ENCODE results near the gene HPRT1.

Gene HPRT1

GRCh38 chrX:134460005-134460861 is at the start of gene HPRT1:
Gene HPRT1 (plus strand): TSS chrX:134460165. CDS start chrX:134460312, 147 bp downstream.
- no peak for TF ChIP-seq ZNF274 (IDR thresholded peaks at IDR 0.05; ENCODE audit: low read depth, low read length)
- H3K4me3 ChIP-seq (ENCODE audit: low read length): peak within 1 kb of the TSS; percentile 85

GRCh38 chrX:134416087-134416486 is 43.9 kb upstream of the HPRT1 start:
- TF ChIP-seq ZNF274 (IDR thresholded peaks at IDR 0.05; ENCODE audit: low read depth, low read length): no peak
- H3K4me3 ChIP-seq (ENCODE audit: low read length): no peak overlapping the region

- TF ChIP-seq ZNF274 (IDR thresholded peaks at IDR 0.05; ENCODE audit: low read depth, low read length): no peak
- no peak overlapping the region for H3K4me3 ChIP-seq (ENCODE audit: low read length)
Observed at GRCh38 chrX:134418317-134419113, 41.5 kb upstream of the HPRT1 start.

- no peak overlapping the region for H3K4me3 ChIP-seq (ENCODE audit: low read length)
- no peak for TF ChIP-seq ZNF274 (IDR thresholded peaks at IDR 0.05; ENCODE audit: low read depth, low read length)
Observed at GRCh38 chrX:134419784-134420183, 40.2 kb upstream of the HPRT1 start.

GRCh38 chrX:134423606-134424005 is 36.4 kb upstream of the HPRT1 start:
- TF ChIP-seq ZNF274 (IDR thresholded peaks at IDR 0.05; ENCODE audit: low read depth, low read length): no peak
- H3K4me3 ChIP-seq (ENCODE audit: low read length): no peak overlapping the region

- TF ChIP-seq ZNF274 (IDR thresholded peaks at IDR 0.05; ENCODE audit: low read depth, low read length): no peak
Observed at GRCh38 chrX:134426281-134426680, 33.7 kb upstream of the HPRT1 start.

GRCh38 chrX:134431894-134432293 is 28.1 kb upstream of the HPRT1 start:
- TF ChIP-seq ZNF274 (IDR thresholded peaks at IDR 0.05; ENCODE audit: low read depth, low read length): no peak
- no peak overlapping the region for H3K4me3 ChIP-seq (ENCODE audit: low read length)

More at GRCh38 chrX:134426281-134426680, 33.7 kb upstream of the HPRT1 start:
- H3K4me3 ChIP-seq (ENCODE audit: low read length): no peak overlapping the region

GRCh38 chrX:134435894-134436293 is 24.1 kb upstream of the HPRT1 start:
- H3K4me3 ChIP-seq (ENCODE audit: low read length): no peak overlapping the region
- no peak for TF ChIP-seq ZNF274 (IDR thresholded peaks at IDR 0.05; ENCODE audit: low read depth, low read length)

- TF ChIP-seq ZNF274 (IDR thresholded peaks at IDR 0.05; ENCODE audit: low read depth, low read length): no peak
- no peak overlapping the region for H3K4me3 ChIP-seq (ENCODE audit: low read length)
Observed at GRCh38 chrX:134443020-134443419, 16.9 kb upstream of the HPRT1 start.

GRCh38 chrX:134443461-134443860 is 16.5 kb upstream of the HPRT1 start:
- H3K4me3 ChIP-seq (ENCODE audit: low read length): no peak overlapping the region
- no peak for TF ChIP-seq ZNF274 (IDR thresholded peaks at IDR 0.05; ENCODE audit: low read depth, low read length)

- no peak for TF ChIP-seq ZNF274 (IDR thresholded peaks at IDR 0.05; ENCODE audit: low read depth, low read length)
- H3K4me3 ChIP-seq (ENCODE audit: low read length): no peak overlapping the region
Observed at GRCh38 chrX:134444681-134445080, 15.3 kb upstream of the HPRT1 start.

- no peak overlapping the region for H3K4me3 ChIP-seq (ENCODE audit: low read length)
- no peak for TF ChIP-seq ZNF274 (IDR thresholded peaks at IDR 0.05; ENCODE audit: low read depth, low read length)
Observed at GRCh38 chrX:134452596-134452995, 7.4 kb upstream of the HPRT1 start.

GRCh38 chrX:134453631-134454030 is 6.3 kb upstream of the HPRT1 start:
- no peak overlapping the region for H3K4me3 ChIP-seq (ENCODE audit: low read length)
- no peak for TF ChIP-seq ZNF274 (IDR thresholded peaks at IDR 0.05; ENCODE audit: low read depth, low read length)

- no peak for TF ChIP-seq ZNF274 (IDR thresholded peaks at IDR 0.05; ENCODE audit: low read depth, low read length)
Observed at GRCh38 chrX:134454506-134454905, 5.5 kb upstream of the HPRT1 start.

GRCh38 chrX:134457708-134458107 is 2.3 kb upstream of the HPRT1 start:
- no peak for TF ChIP-seq ZNF274 (IDR thresholded peaks at IDR 0.05; ENCODE audit: low read depth, low read length)
- H3K4me3 ChIP-seq (ENCODE audit: low read length): no peak overlapping the region

More at GRCh38 chrX:134454506-134454905, 5.5 kb upstream of the HPRT1 start:
- no peak overlapping the region for H3K4me3 ChIP-seq (ENCODE audit: low read length)

Data from GM08714 (cell line).